ENCODE data around the gene MAP3K21. TPM values are rescaled to one million over a fixed set of nuclear protein-coding genes. Genes with fewer than 3 reads are reported as not detected.

MAP3K21 gene
- total and polyA plus RNA-seq, 2 of the 4 experiments (the other 2 are of a cell fraction): 0.15 to 0.18 TPM

DNA sequence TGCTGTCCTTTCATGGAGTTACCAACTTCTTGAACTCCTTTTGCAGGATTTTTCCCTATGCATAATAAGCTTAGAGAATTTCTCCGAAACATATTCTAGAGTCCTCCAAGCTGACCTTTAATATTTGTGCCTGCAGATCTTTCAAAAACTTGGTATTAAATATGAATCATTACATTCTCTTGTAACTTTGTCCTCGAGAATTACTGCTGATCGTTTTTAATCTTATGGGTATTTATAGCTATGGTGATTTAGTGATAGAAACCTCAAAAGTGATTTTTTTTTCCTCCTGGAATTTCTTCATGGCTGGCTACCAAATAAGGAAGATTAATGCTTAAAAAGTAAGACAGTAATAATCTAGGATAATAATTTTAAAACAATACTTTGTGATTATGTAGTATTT, 39.1 kb downstream of the MAP3K21 start:
- H2BK5ac ChIP-seq (ENCODE audit: low read depth, low read length, poor library complexity, severe bottlenecking): no peak overlapping the region
- DNase-seq (no peak), ATAC-seq (ENCODE audit: low read depth) (no peak)
- H4K20me1 ChIP-seq (ENCODE audit: insufficient read depth, low read length): no peaks in the 10 kb centered on the region
- no peaks in the 10 kb centered on the region for H3K4me1 ChIP-seq (ENCODE audit: control insufficient read depth, insufficient read depth, low read length)
- H2AK9ac ChIP-seq (replicated peaks; ENCODE audit: low read depth, low read length, poor library complexity): no peak overlapping the region
- H3K23ac ChIP-seq (ENCODE audit: low read depth, low read length): no peak overlapping the region
- no peak overlapping the region for H2BK20ac ChIP-seq (ENCODE audit: low read depth, low read length)
- ChIA-PET POLR2A (ENCODE audit: unreplicated experiment) (no interaction called here), CTCF (no interaction called here)
- TF ChIP-seq RCOR1 (IDR thresholded peaks at IDR 0.05; ENCODE audit: insufficient replicate concordance, low read length): no peak
- TF ChIP-seq CEBPB (IDR thresholded peaks at IDR 0.05; ENCODE audit: low read depth, low read length): no peak
- TF ChIP-seq, protein P1, sequence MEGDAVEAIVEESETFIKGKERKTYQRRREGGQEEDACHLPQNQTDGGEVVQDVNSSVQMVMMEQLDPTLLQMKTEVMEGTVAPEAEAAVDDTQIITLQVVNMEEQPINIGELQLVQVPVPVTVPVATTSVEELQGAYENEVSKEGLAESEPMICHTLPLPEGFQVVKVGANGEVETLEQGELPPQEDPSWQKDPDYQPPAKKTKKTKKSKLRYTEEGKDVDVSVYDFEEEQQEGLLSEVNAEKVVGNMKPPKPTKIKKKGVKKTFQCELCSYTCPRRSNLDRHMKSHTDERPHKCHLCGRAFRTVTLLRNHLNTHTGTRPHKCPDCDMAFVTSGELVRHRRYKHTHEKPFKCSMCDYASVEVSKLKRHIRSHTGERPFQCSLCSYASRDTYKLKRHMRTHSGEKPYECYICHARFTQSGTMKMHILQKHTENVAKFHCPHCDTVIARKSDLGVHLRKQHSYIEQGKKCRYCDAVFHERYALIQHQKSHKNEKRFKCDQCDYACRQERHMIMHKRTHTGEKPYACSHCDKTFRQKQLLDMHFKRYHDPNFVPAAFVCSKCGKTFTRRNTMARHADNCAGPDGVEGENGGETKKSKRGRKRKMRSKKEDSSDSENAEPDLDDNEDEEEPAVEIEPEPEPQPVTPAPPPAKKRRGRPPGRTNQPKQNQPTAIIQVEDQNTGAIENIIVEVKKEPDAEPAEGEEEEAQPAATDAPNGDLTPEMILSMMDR (conservative IDR thresholded peaks at IDR 0.05; ENCODE audit: low read depth, low read length): no peak
- TF ChIP-seq CHD1 (IDR thresholded peaks at IDR 0.05; ENCODE audit: low read depth, low read length): no peak
- TF ChIP-seq, protein P2, sequence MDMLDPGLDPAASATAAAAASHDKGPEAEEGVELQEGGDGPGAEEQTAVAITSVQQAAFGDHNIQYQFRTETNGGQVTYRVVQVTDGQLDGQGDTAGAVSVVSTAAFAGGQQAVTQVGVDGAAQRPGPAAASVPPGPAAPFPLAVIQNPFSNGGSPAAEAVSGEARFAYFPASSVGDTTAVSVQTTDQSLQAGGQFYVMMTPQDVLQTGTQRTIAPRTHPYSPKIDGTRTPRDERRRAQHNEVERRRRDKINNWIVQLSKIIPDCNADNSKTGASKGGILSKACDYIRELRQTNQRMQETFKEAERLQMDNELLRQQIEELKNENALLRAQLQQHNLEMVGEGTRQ (IDR thresholded peaks at IDR 0.05; ENCODE audit: low read depth, low read length): no peak
- TF ChIP-seq SMC3 (IDR thresholded peaks at IDR 0.05; ENCODE audit: low read depth, low read length): no peak
- TF ChIP-seq RFX5 (IDR thresholded peaks at IDR 0.05; ENCODE audit: low read depth, low read length): no peak
- TF ChIP-seq POLR2A (IDR thresholded peaks at IDR 0.05; ENCODE audit: low read depth, low read length): no peak
- no peak for TF ChIP-seq BHLHE40 (IDR thresholded peaks at IDR 0.05; ENCODE audit: low read depth, low read length)
- no peak for TF ChIP-seq MXI1 (IDR thresholded peaks at IDR 0.05; ENCODE audit: borderline replicate concordance, low read depth, low read length)
- no peak for TF ChIP-seq MAZ (IDR thresholded peaks at IDR 0.05; ENCODE audit: borderline replicate concordance, low read depth, low read length)
- no peak for TF ChIP-seq FOS (IDR thresholded peaks at IDR 0.05; ENCODE audit: low read depth, low read length)
- TF ChIP-seq RAD21 (IDR thresholded peaks at IDR 0.05; ENCODE audit: low read length): no peak
- in situ Hi-C loops (cut with MboI; ENCODE audit: low sequenced_read_pairs): no loop called here
- H3K18ac ChIP-seq (ENCODE audit: low read depth, low read length): no peak overlapping the region
- no peak overlapping the region for H2BK15ac ChIP-seq (ENCODE audit: low read depth, low read length)
- no peak overlapping the region for H3K56ac ChIP-seq (ENCODE audit: extremely low read depth, insufficient read depth, low read length)
- H4K5ac ChIP-seq (ENCODE audit: low read depth, low read length): no peak overlapping the region
- no peak overlapping the region for H4K8ac ChIP-seq (ENCODE audit: low read depth in 2 of 2, low read length in 2 of 2)
- no peaks in the 10 kb centered on the region for H3K9me3 ChIP-seq (ENCODE audit: control insufficient read depth, insufficient read depth, low read length)
- no peak overlapping the region for H3K4ac ChIP-seq (ENCODE audit: low read depth, low read length)
- H3K4me3 ChIP-seq (ENCODE audit: insufficient read depth, low read depth, low read length): no peak overlapping the region
- H3K9ac ChIP-seq (ENCODE audit: low read depth, low read length): no peak overlapping the region
- intact Hi-C loops (cut with micrococcal nuclease): no loop called here
- H3K9me1 ChIP-seq (ENCODE audit: insufficient read depth, low read length): no peaks in the 10 kb centered on the region
- no peaks in the 10 kb centered on the region for H3K79me1 ChIP-seq (ENCODE audit: low read depth in 1 of 2, low read length in 2 of 2)
- H2BK120ac ChIP-seq (ENCODE audit: low read depth, low read length): no peak overlapping the region
- peaks cover 3% of the 10 kb centered on the region; the same call in 1 of the 2 replicates for H3K27me3 ChIP-seq (ENCODE audit: control insufficient read depth, insufficient read depth, low read length)
- WGBS, 2 experiments (ENCODE audit: extremely low coverage in 2 of 2, insufficient read length in 1 of 2): no CpG with 5 or more reads among the region's 3 CpGs
- no peaks in the 10 kb centered on the region for H3K36me3 ChIP-seq (ENCODE audit: control insufficient read depth, insufficient read depth, low read length)
- dilution Hi-C loops (cut with HindIII; ENCODE audit: low sequenced_read_pairs, unreplicated experiment): no loop called here
- no peak overlapping the region for H3K4me2 ChIP-seq (ENCODE audit: low read depth, low read length)
- no peak overlapping the region for H3K14ac ChIP-seq (replicated peaks; ENCODE audit: low read depth, low read length)
- H2AK5ac ChIP-seq (ENCODE audit: low read depth, low read length): no peak overlapping the region
- no TSS peak for BruUV-seq (replicated peaks)
- no peak overlapping the region for H3K27ac ChIP-seq (ENCODE audit: insufficient read depth, low read length)
- no peak overlapping the region for H4K91ac ChIP-seq (ENCODE audit: insufficient read depth, low read depth, low read length)
- no peak overlapping the region for H2AFZ ChIP-seq (replicated peaks; ENCODE audit: low read length, poor library complexity)
